DMS114 treated with DMSO at 0.1 percent for 48 hours (cell line): ENCODE data around the gene RPAP2.
"Not testable (repeated sequence)": the region's sequence is repeated elsewhere in the genome, so short reads cannot be mapped to it uniquely, and the experiment has no call there.

Experiments used
- DNase-seq: peaks from one replicate; lab custom pipeline; 2025; ENCODE audit not compliant: unreplicated experiment; lab: John Stamatoyannopoulos, UW

The RPAP2 gene

GRCh38 chr1:92323473-92324453 lies 24.9 kb downstream of the RPAP2 start:
- no peak for DNase-seq

GRCh38 chr1:92324784-92325183 lies 25.9 kb downstream of the RPAP2 start:
- DNase-seq = no peak

- no peak for DNase-seq
Observed at GRCh38 chr1:92326681-92327080, 27.8 kb downstream of the RPAP2 start.

GRCh38 chr1:92327794-92328193 lies 28.9 kb downstream of the RPAP2 start:
- no peak for DNase-seq

GRCh38 chr1:92329347-92330129 lies 30.7 kb downstream of the RPAP2 start:
- DNase-seq = no peak

- DNase-seq = no peak
Observed at GRCh38 chr1:92333668-92334067, 34.8 kb downstream of the RPAP2 start.

- DNase-seq = no peak
Observed at GRCh38 chr1:92340154-92340553, 41.3 kb downstream of the RPAP2 start.

- no peak for DNase-seq
Observed at GRCh38 chr1:92342401-92342800, 43.5 kb downstream of the RPAP2 start.

GRCh38 chr1:92343061-92343460 lies 44.2 kb downstream of the RPAP2 start:
- no peak for DNase-seq

GRCh38 chr1:92346866-92347640 lies 48.2 kb downstream of the RPAP2 start:
- DNase-seq = no peak

- DNase-seq = no peak
Observed at GRCh38 chr1:92352856-92353255, 54.0 kb downstream of the RPAP2 start.

- DNase-seq = no peak
Observed at GRCh38 chr1:92354259-92354658, 55.4 kb downstream of the RPAP2 start.

- no peak for DNase-seq
Observed at GRCh38 chr1:92356956-92357355, 58.1 kb downstream of the RPAP2 start.

- DNase-seq = not testable (repeated sequence)
Observed at GRCh38 chr1:92359382-92359781, 60.5 kb downstream of the RPAP2 start.

- DNase-seq = no peak
Observed at GRCh38 chr1:92359986-92360385, 61.1 kb downstream of the RPAP2 start.

GRCh38 chr1:92362970-92363369 lies 64.1 kb downstream of the RPAP2 start:
- no peak for DNase-seq

GRCh38 chr1:92363401-92363800 lies 64.5 kb downstream of the RPAP2 start:
- DNase-seq = no peak

GRCh38 chr1:92365378-92366039 lies 66.7 kb downstream of the RPAP2 start:
- DNase-seq = no peak

GRCh38 chr1:92366040-92366395 lies 67.2 kb downstream of the RPAP2 start:
- no peak for DNase-seq

- no peak for DNase-seq
Observed at GRCh38 chr1:92367496-92367895, 68.6 kb downstream of the RPAP2 start.

GRCh38 chr1:92372164-92372563 lies 73.3 kb downstream of the RPAP2 start:
- no peak for DNase-seq
